SU-DHL-6 (cell line): Measurements from ENCODE around the gene VDAC2.

Experiments
- CTCF ChIP-seq: fragments of 200-600 bp; sonication (generic); IDR thresholded peaks from one replicate; pipeline ENCODE4 v1.5.1; 2017; ENCODE audit warnings: antibody characterized with exemption, mild to moderate bottlenecking, low read length, moderate library complexity; ENCODE audit not compliant: insufficient read depth, poor library complexity, severe bottlenecking
- EZH2phosphoT487 ChIP-seq: fragments of 200-600 bp; sonication (generic), shearing (Covaris generic); conservative IDR thresholded peaks from 2 replicates; pipeline ENCODE4 v1.6.1; 2018; ENCODE audit warnings: mild to moderate bottlenecking, antibody characterized with exemption, low read length, moderate library complexity, mixed read lengths

GRCh38 chr10:75211007-75211691, 553 bp downstream of the VDAC2 start:
- TF ChIP-seq CTCF (no peak), EZH2phosphoT487 (no peak)
